Panc1 (cell line): ENCODE measurements around the gene DIAPH3.

ENCODE experiments used
- CTCF ChIP-seq: fragments of 450-650 bp; IDR thresholded peaks from 2 replicates; pipeline ENCODE4 v1.5.1; 2017; ENCODE audit warnings: mild to moderate bottlenecking
- POLR2AphosphoS5 ChIP-seq: IDR thresholded peaks from 2 replicates; pipeline ENCODE4 v1.6.1; 2012; ENCODE audit warnings: mild to moderate bottlenecking, low read depth, low read length, moderate library complexity
- REST ChIP-seq, 2 experiments: IDR thresholded peaks; 2 replicates each; pipeline ENCODE4 v1.6.1; 2011 to 2012; ENCODE audit warnings: low read depth in 2 of 2, control low read depth in 1 of 2, low read length in 1 of 2, mild to moderate bottlenecking in 1 of 2, moderate library complexity in 1 of 2; ENCODE audit not compliant: insufficient read depth in 1 of 2
- SIN3A ChIP-seq: IDR thresholded peaks from 2 replicates; pipeline ENCODE4 v1.6.1; 2012; ENCODE audit warnings: low read depth, mild to moderate bottlenecking, low read length, moderate library complexity, borderline replicate concordance; ENCODE audit not compliant: insufficient read depth
- TCF7L2 ChIP-seq: IDR thresholded peaks from 2 replicates; pipeline ENCODE4 v1.6.1; 2011; ENCODE audit warnings: mild to moderate bottlenecking, low read depth, low read length, inconsistent platforms

- TF ChIP-seq CTCF (no peak), REST (IDR thresholded peaks at IDR 0.05; ENCODE audit: insufficient read depth in 1 of 2, low read depth in 2 of 2, low read length in 1 of 2) (no peak), POLR2AphosphoS5 (no peak), SIN3A (no peak), TCF7L2 (no peak)
Observed at GRCh38 chr13:60000976-60001375, 162.8 kb downstream of the DIAPH3 start.
